HFF-Myc (cell line): Measurements from ENCODE around the gene CTSG.
"Not testable (repeated sequence)": the region's sequence is repeated elsewhere in the genome, so short reads cannot be mapped to it uniquely, and the experiment has no call there.

Experiments
- DNase-seq: peaks from one replicate; pipeline ENCODE4 v3.0.0-alpha.2; 2011; ENCODE audit warnings: low read depth; ENCODE audit errors: extremely low read depth
- H3K4me3 ChIP-seq: replicated peaks from 2 replicates; pipeline ENCODE4 v1.5.1; 2011; ENCODE audit warnings: low read depth, mild to moderate bottlenecking, control low read depth, low read length
- TF ChIP-seq, protein P1 (sequence below): IDR thresholded peaks from 2 replicates; pipeline ENCODE4 v1.5.1; 2012; ENCODE audit warnings: mild to moderate bottlenecking, low read depth, low read length, control low read depth; ENCODE audit errors: missing control alignments

The CTSG gene

DNA sequence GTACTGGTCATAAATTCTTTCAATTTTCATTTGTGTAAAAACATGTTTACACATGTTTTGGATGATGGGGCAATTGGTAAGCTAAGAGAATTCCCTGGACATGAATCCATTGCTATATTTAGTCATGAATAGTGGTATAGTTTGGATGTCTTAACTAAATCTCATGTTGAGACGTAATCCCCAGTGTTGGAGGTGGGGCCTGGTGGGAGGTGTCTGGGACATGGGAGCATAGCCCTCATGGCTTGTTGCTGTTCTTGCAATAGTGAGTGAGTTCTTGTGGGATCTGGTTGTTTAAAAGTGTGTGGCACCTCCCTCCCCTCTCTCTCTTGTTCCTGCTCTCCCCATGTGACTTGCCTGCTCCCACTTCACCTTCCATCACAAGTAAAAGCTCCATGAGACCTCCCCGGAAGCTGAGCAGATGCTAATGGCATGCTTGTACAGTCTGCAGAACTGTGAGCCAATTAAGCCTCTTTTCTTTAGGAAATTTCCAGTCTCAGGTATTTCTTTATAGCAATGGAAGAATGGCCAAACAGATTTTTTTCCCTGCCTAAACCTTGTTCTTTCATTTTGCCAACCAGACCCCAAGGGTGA lies 33.6 kb downstream of the CTSG start:
- no peak for DNase-seq
- H3K4me3 ChIP-seq = no peak overlapping the region

GRCh38 chr14:24535737-24536136 lies 40.3 kb downstream of the CTSG start:
- DNase-seq = no peak
- no peak overlapping the region for H3K4me3 ChIP-seq
- TF ChIP-seq, protein P1, sequence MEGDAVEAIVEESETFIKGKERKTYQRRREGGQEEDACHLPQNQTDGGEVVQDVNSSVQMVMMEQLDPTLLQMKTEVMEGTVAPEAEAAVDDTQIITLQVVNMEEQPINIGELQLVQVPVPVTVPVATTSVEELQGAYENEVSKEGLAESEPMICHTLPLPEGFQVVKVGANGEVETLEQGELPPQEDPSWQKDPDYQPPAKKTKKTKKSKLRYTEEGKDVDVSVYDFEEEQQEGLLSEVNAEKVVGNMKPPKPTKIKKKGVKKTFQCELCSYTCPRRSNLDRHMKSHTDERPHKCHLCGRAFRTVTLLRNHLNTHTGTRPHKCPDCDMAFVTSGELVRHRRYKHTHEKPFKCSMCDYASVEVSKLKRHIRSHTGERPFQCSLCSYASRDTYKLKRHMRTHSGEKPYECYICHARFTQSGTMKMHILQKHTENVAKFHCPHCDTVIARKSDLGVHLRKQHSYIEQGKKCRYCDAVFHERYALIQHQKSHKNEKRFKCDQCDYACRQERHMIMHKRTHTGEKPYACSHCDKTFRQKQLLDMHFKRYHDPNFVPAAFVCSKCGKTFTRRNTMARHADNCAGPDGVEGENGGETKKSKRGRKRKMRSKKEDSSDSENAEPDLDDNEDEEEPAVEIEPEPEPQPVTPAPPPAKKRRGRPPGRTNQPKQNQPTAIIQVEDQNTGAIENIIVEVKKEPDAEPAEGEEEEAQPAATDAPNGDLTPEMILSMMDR = no peak

More for the DNA sequence above, 33.6 kb downstream of the CTSG start:
- TF ChIP-seq, protein P1 = no peak

DNA sequence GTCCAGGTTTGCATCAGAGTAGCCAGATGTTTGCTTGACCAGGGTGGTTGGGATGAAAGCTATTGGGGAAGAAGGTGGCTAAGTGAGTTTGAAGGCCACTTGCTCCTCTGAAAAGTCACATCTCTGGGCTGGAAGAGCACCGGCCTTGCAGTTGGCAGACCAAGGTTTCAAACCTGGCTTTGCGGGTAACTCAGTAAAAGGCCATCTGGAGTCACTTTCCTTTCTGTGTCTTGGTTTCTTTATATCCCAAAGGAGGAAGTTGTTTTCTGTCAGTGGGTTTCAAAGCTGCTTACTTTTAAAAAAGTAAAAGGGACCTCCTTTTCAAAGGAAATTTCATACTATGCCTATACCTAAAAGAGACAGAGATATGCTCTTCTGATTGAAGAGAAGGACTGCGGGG lies 41.8 kb downstream of the CTSG start:
- TF ChIP-seq, protein P1 = no peak
- no peak for DNase-seq
- no peak overlapping the region for H3K4me3 ChIP-seq

DNA sequence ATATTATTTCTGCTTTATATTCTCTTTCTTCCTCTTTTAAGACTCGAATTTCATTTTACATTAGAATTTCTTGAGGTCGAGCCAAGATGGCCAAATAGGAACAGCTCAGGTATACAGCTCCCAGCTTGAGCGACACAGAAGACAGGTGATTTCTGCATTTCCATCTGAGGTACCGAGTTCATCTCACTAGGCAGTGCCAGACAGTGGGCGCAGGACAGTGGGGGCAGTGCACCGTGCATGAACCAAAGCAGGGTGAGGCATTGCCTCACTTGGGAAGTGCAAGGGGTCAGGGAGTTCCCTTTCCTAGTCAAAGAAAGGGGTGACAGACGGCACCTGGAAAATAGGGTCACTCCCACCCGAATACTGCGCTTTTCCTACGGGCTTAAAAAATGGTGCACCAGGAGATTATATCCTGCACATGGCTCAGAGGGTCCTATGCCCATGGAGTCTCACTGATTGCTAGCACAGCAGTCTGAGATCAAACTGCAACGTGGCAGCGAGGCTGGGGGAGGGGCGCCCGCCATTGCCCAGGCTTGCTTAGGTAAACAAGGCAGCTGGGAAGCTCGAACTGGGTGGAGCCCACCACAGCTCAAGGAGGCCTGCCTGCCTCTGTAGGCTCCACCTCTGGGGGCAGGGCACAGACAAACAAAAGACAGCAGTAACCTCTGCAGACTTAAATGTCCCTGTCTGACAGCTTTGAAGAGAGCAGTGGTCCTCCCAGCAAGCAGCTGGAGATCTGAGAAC lies 50.0 kb downstream of the CTSG start:
- DNase-seq, H3K4me3 ChIP-seq: not testable (repeated sequence)
